Epithelial cell of proximal tubule (primary cell): ENCODE results near the gene MED13L. TPM values are rescaled to one million over a fixed set of nuclear protein-coding genes. Genes with fewer than 3 reads are reported as not detected.

ENCODE experiments used
- DNase-seq: peaks from one replicate; pipeline ENCODE4 v3.0.0-alpha.2; 2011; ENCODE audit warnings: low read depth
- H3K4me3 ChIP-seq: 2 replicates; pipeline ENCODE4 v1.5.1; 2011; ENCODE audit warnings: low read depth, mild to moderate bottlenecking, low read length
- total RNA-seq: library from RNA; depleted of rRNA; stranded (reverse); fragments of >200 nt; gene quantifications from 2 replicates; pipeline ENCODE4 v1.2.3, GENCODE V29; 2015
- TF ChIP-seq, protein P1 (sequence below): conservative IDR thresholded peaks from 2 replicates; pipeline ENCODE4 v1.5.1; 2012; ENCODE audit warnings: low read depth, mild to moderate bottlenecking, low read length

Gene MED13L
- total RNA-seq, 1 donor from 2014 or later = 37.9 TPM

GRCh38 chr12:116213014-116213413 is 64.5 kb downstream of the MED13L start:
- TF ChIP-seq, protein P1, sequence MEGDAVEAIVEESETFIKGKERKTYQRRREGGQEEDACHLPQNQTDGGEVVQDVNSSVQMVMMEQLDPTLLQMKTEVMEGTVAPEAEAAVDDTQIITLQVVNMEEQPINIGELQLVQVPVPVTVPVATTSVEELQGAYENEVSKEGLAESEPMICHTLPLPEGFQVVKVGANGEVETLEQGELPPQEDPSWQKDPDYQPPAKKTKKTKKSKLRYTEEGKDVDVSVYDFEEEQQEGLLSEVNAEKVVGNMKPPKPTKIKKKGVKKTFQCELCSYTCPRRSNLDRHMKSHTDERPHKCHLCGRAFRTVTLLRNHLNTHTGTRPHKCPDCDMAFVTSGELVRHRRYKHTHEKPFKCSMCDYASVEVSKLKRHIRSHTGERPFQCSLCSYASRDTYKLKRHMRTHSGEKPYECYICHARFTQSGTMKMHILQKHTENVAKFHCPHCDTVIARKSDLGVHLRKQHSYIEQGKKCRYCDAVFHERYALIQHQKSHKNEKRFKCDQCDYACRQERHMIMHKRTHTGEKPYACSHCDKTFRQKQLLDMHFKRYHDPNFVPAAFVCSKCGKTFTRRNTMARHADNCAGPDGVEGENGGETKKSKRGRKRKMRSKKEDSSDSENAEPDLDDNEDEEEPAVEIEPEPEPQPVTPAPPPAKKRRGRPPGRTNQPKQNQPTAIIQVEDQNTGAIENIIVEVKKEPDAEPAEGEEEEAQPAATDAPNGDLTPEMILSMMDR = no peak
- no peak for DNase-seq
- H3K4me3 ChIP-seq = no peak overlapping the region

DNA sequence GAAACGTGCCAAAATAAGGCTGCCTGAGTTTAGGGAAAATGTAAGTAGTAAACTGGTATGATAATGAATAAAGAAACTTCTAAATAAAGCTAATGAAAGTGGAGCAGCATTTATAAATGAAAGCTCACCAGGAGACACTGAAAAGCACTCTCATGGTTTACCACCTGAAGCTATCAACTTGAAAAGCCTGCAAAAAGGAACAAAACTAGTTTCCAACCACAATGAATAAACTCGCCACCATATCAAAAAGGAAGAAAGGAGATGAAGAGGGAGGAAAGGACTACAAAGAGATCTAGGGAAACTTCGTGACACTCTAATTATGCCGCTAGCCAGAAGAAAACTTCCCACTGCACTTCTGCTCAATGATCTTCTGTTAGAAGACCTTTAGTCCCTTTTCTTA is 66.7 kb downstream of the MED13L start:
- H3K4me3 ChIP-seq = no peak overlapping the region
- DNase-seq = no peak
- TF ChIP-seq, protein P1 = no peak

GRCh38 chr12:116210131-116210530 is 67.4 kb downstream of the MED13L start:
- TF ChIP-seq, protein P1 = no peak
- no peak for DNase-seq
- H3K4me3 ChIP-seq = no peak overlapping the region

GRCh38 chr12:116209503-116209902 is 68.0 kb downstream of the MED13L start:
- no peak overlapping the region for H3K4me3 ChIP-seq
- TF ChIP-seq, protein P1 = no peak
- no peak for DNase-seq

DNA sequence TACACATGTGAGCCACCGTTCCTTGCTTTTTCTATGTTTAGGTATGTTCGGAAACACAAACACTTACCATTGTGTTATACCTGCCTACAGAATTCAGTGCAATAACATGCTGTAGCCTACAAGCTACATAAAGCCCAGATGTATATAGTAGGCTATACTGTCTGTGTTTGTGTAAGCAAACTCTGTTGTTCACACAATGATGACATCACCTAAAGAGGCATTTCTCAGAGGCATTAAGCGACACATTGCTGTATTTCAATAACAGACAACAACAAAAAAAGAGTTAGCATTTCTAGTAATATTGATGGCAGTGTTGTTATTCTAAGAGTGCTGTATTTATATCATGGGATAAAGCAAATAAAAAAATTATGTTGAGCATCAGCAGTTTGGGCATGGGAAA is 70.2 kb downstream of the MED13L start:
- TF ChIP-seq, protein P1 = no peak
- no peak for DNase-seq
- H3K4me3 ChIP-seq = no peak overlapping the region

DNA sequence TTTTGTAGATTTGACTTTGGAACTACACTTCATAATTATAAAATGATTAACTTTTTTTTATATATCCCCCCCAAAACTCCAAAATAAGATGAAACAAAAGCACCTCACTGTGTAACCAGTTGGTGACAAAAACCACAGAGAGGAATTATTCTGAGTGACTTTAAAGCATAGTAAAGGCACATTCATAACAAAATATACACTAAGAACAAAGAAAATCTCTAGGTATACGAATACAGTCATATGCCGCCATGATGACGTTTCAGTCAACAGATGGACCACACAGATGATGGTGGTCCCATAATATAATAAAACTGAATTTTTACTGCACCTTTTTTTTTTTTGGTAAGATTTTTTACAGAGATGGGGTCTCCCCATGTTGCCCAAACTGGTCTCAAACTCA is 70.7 kb downstream of the MED13L start:
- TF ChIP-seq, protein P1 = no peak
- no peak for DNase-seq
- no peak overlapping the region for H3K4me3 ChIP-seq

DNA sequence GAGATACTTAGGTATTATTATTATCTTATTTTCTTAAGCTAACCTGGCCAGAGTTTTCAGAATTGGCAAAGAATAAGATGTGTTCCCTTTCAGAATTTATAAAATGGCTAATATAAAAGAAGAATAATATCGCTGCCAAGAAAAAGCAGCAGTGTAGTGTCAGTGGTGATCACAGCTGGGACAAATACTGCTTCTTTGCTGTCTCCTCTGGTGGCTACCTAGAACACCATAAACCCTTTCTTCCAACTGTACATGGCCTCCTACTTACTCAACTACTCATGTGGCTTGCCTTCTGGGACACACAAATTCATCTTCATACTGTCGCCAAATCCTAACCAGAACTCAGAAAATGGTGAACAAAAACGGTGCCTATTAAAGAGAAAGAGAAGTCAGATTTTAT is 72.7 kb downstream of the MED13L start:
- H3K4me3 ChIP-seq = no peak overlapping the region
- TF ChIP-seq, protein P1 = no peak
- DNase-seq = no peak
